Hepatocyte (in vitro differentiated cells): ENCODE measurements around the gene TMA16. TPM values are rescaled to one million over a fixed set of nuclear protein-coding genes. Genes with fewer than 3 reads are reported as not detected.

Source experiments
- DNase-seq: peaks from one replicate; pipeline ENCODE4 v3.0.0-alpha.2; 2016; ENCODE audit warnings: low spot score
- H2AFZ ChIP-seq: fragments of 200-600 bp; sonication (generic); 2 replicates; pipeline ENCODE4 v1.6.0; 2016; ENCODE audit warnings: antibody characterized with exemption, mild to moderate bottlenecking
- H3K27ac ChIP-seq: fragments of 200-600 bp; sonication (generic); 2 replicates; pipeline ENCODE4 v1.5.1; 2016; ENCODE audit warnings: mild to moderate bottlenecking
- H3K27me3 ChIP-seq: fragments of 200-600 bp; sonication (generic); 2 replicates; pipeline ENCODE4 v1.6.1; 2016
- H3K36me3 ChIP-seq: fragments of 200-600 bp; sonication (generic); replicated peaks from 2 replicates; pipeline ENCODE4 v1.5.1; 2016; ENCODE audit warnings: low read depth; ENCODE audit not compliant: insufficient read depth
- H3K4me1 ChIP-seq: fragments of 200-600 bp; sonication (generic); 2 replicates; pipeline ENCODE4 v1.5.1; 2016; ENCODE audit warnings: mild to moderate bottlenecking, moderate library complexity; ENCODE audit not compliant: insufficient read depth
- H3K4me2 ChIP-seq: fragments of 200-600 bp; sonication (generic); 2 replicates; pipeline ENCODE4 v1.6.0; 2016
- H3K4me3 ChIP-seq: fragments of 200-600 bp; sonication (generic); 2 replicates; pipeline ENCODE4 v1.5.1; 2016; ENCODE audit warnings: mild to moderate bottlenecking
- H3K79me2 ChIP-seq: fragments of 200-600 bp; sonication (generic); 2 replicates; pipeline ENCODE4 v1.6.0; 2017; ENCODE audit warnings: mild to moderate bottlenecking
- H3K9me2 ChIP-seq: fragments of 200-600 bp; sonication (generic); replicated peaks from 2 replicates; pipeline ENCODE4 v1.6.0; 2017; ENCODE audit warnings: mild to moderate bottlenecking; ENCODE audit not compliant: insufficient read depth
- H3K9me3 ChIP-seq: fragments of 200-600 bp; sonication (generic); 2 replicates; pipeline ENCODE4 v1.5.1; 2016; ENCODE audit warnings: low read depth, mild to moderate bottlenecking
- H4K20me1 ChIP-seq: fragments of 200-600 bp; sonication (generic); 2 replicates; pipeline ENCODE4 v1.6.0; 2016; ENCODE audit warnings: mild to moderate bottlenecking; ENCODE audit not compliant: insufficient read depth, poor library complexity, severe bottlenecking
- EZH2 ChIP-seq: fragments of 200-600 bp; sonication (generic); IDR thresholded peaks from 2 replicates; pipeline ENCODE4 v1.6.1; 2016; ENCODE audit warnings: antibody characterized with exemption, mild to moderate bottlenecking, borderline replicate concordance
- EZH2phosphoT487 ChIP-seq: fragments of 200-600 bp; sonication (generic); IDR thresholded peaks from one replicate; pipeline ENCODE4 v1.6.1; 2018; ENCODE audit warnings: antibody characterized with exemption, mild to moderate bottlenecking, low read depth, moderate library complexity; ENCODE audit not compliant: unreplicated experiment, severe bottlenecking
- WGBS: methylation state at CpG from one replicate; pipeline ENCODE4 v1.1.6; 2016; ENCODE audit warnings: low lambda C conversion rate; ENCODE audit errors: missing lambda C conversion rate; 5-methylcytosine and 5-hydroxymethylcytosine counted together
- polyA plus RNA-seq: library from polyadenylated mRNA; unstranded; fragments of >200 nt; fragmentation: Nextera tagmentation; extraction: Ambion mirVana; gene quantifications from 2 replicates; pipeline ENCODE4 v1.2.1, GENCODE V29; 2016
- total RNA-seq: library from RNA; depleted of rRNA; stranded (reverse); fragments of >200 nt; gene quantifications from 2 replicates; pipeline ENCODE4 v1.2.3, GENCODE V29; 2014
- TF ChIP-seq, protein P1 (sequence below): fragments of 200-600 bp; sonication (generic); IDR thresholded peaks from 2 replicates; pipeline ENCODE4 v1.5.1; 2016; ENCODE audit warnings: antibody characterized with exemption, mild to moderate bottlenecking; ENCODE audit not compliant: poor library complexity

TMA16 gene
- total and polyA plus RNA-seq, 2 experiments from 2014 or later = 10.9 to 24.9 TPM

- Histone ChIP-seq H3K9me2 (no peaks in the 10 kb centered on the region), H2AFZ (no peak overlapping the region), H3K79me2 (no peaks in the 10 kb centered on the region), H3K4me2 (no peak overlapping the region), H3K4me3 (no peak overlapping the region), H3K4me1 (no peaks in the 10 kb centered on the region), H3K36me3 (no peaks in the 10 kb centered on the region), H3K27me3 (no peaks in the 10 kb centered on the region), H3K9me3 (no peaks in the 10 kb centered on the region), H4K20me1 (no peaks in the 10 kb centered on the region), H3K27ac (no peak overlapping the region)
- DNase-seq = no peak
- TF ChIP-seq, protein P1, sequence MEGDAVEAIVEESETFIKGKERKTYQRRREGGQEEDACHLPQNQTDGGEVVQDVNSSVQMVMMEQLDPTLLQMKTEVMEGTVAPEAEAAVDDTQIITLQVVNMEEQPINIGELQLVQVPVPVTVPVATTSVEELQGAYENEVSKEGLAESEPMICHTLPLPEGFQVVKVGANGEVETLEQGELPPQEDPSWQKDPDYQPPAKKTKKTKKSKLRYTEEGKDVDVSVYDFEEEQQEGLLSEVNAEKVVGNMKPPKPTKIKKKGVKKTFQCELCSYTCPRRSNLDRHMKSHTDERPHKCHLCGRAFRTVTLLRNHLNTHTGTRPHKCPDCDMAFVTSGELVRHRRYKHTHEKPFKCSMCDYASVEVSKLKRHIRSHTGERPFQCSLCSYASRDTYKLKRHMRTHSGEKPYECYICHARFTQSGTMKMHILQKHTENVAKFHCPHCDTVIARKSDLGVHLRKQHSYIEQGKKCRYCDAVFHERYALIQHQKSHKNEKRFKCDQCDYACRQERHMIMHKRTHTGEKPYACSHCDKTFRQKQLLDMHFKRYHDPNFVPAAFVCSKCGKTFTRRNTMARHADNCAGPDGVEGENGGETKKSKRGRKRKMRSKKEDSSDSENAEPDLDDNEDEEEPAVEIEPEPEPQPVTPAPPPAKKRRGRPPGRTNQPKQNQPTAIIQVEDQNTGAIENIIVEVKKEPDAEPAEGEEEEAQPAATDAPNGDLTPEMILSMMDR = no peak
- TF ChIP-seq EZH2phosphoT487 (no peak), EZH2 (no peak)
- WGBS = 74% methylated on average over 5 of the region's 5 CpGs
Observed at GRCh38 chr4:163556650-163557391, 62.3 kb downstream of the TMA16 start.

DNA sequence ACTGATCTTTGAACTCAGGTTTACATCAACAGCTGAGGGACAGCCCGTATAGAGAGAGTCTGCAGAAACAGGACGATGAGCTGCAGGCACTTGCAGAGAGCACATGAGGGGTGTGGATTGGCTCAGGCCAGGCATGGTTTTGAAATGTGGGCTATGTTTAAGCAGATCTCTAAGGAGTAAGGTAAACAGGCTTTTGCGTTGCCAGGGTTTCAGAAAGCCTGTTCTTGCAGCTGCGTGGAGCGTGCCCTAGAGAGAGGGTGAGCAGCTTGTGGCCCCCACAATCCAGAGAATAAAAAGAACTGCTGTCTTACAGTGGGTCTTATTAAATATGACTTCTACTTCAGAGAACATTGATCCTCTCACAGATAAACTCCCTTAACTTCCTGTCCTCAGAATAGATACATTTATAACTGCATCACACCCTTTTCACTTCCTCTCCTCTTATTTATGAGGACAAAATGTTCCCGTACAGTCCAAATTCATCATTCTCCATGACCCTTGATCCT lies 64.1 kb downstream of the TMA16 start:
- TF ChIP-seq EZH2 (no peak), EZH2phosphoT487 (no peak)
- TF ChIP-seq, protein P1 = no peak
- Histone ChIP-seq H3K36me3 (no peaks in the 10 kb centered on the region), H2AFZ (no peak overlapping the region), H3K9me3 (no peaks in the 10 kb centered on the region), H3K27ac (no peak overlapping the region), H3K4me3 (no peak overlapping the region), H4K20me1 (no peaks in the 10 kb centered on the region), H3K4me2 (no peak overlapping the region), H3K79me2 (no peaks in the 10 kb centered on the region), H3K27me3 (no peaks in the 10 kb centered on the region), H3K9me2 (no peaks in the 10 kb centered on the region), H3K4me1 (no peaks in the 10 kb centered on the region)
- peak; percentile 15 for DNase-seq
- WGBS = 53% methylated on average over 6 of the region's 6 CpGs

DNA sequence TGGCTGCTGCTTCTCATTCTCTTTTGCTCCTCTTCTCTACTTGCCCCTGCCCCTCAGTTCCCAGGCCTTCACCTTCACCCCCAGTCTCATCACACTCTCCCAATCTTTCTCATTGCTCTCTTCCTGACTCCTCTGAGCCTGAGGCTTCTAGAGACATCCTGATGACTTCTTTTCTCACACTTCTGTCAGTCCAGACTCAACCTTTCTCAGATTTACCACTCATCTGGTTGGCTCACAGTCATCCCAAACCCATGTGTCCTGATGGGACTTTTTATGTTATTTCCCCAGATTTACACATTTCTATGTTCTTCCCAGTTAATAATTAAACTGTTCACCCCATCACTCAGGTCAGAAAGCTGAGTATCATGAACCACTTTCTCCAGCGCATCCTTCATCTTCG lies 68.0 kb downstream of the TMA16 start:
- no peaks in the 10 kb centered on the region for H3K27me3 ChIP-seq
- TF ChIP-seq, protein P1 = no peak
- TF ChIP-seq EZH2phosphoT487 (no peak), EZH2 (no peak)
- 96% methylated on average over 2 of the region's 2 CpGs for WGBS
- no peaks in the 10 kb centered on the region for H3K36me3 ChIP-seq
- H3K4me1 ChIP-seq = no peaks in the 10 kb centered on the region
- no peaks in the 10 kb centered on the region for H3K9me3 ChIP-seq
- H3K4me3 ChIP-seq = no peak overlapping the region
- H2AFZ ChIP-seq = no peak overlapping the region
- no peak overlapping the region for H3K4me2 ChIP-seq
- H3K9me2 ChIP-seq = no peaks in the 10 kb centered on the region
- H4K20me1 ChIP-seq = no peaks in the 10 kb centered on the region
- H3K79me2 ChIP-seq = no peaks in the 10 kb centered on the region
- no peak for DNase-seq
- no peak overlapping the region for H3K27ac ChIP-seq
